Fibroblast of skin of right biceps (primary cell): ENCODE data around the gene GLB1L3.

Experiments
- DNase-seq: peaks from one replicate; pipeline ENCODE4 v3.0.0-alpha.2; 2013

GLB1L3 gene

GRCh38 chr11:134365011-134365925 is 89.1 kb downstream of the GLB1L3 start:
- DNase-seq = no peak

GRCh38 chr11:134366254-134366653 is 90.1 kb downstream of the GLB1L3 start:
- no peak for DNase-seq

GRCh38 chr11:134367781-134368180 is 91.6 kb downstream of the GLB1L3 start:
- no peak for DNase-seq
